ENCODE measurements around the gene SVBP.

SVBP gene

GRCh38 chr1:42853116-42853884, 36.1 kb upstream of the SVBP start:
- H3K36me3 ChIP-seq (ENCODE audit: control insufficient read depth, insufficient read depth, low read length) = no peaks in the 10 kb centered on the region
- H3K4me1 ChIP-seq = no peaks in the 10 kb centered on the region
- H3K27ac ChIP-seq = no peak overlapping the region
- no peaks in the 10 kb centered on the region for H3K79me2 ChIP-seq
- H3K9ac ChIP-seq = no peak overlapping the region
- H3K9me3 ChIP-seq (ENCODE audit: control insufficient read depth, low read length) = no peaks in the 10 kb centered on the region
- H3K4me3 ChIP-seq (ENCODE audit: low read depth, low read length) = no peak overlapping the region
- no peak for TF ChIP-seq CTCF (IDR thresholded peaks at IDR 0.05)
- H3K27me3 ChIP-seq (ENCODE audit: control insufficient read depth, insufficient read depth, low read length) = no peaks in the 10 kb centered on the region
- H2AFZ ChIP-seq = no peak overlapping the region
- H3K4me2 ChIP-seq (ENCODE audit: low read length) = no peak overlapping the region

GRCh38 chr1:42852608-42852980, 35.4 kb upstream of the SVBP start:
- H3K4me1 ChIP-seq = no peaks in the 10 kb centered on the region
- H3K9me3 ChIP-seq (ENCODE audit: control insufficient read depth, low read length) = no peaks in the 10 kb centered on the region
- H3K27ac ChIP-seq = no peak overlapping the region
- no peaks in the 10 kb centered on the region for H3K79me2 ChIP-seq
- H3K36me3 ChIP-seq (ENCODE audit: control insufficient read depth, insufficient read depth, low read length) = no peaks in the 10 kb centered on the region
- no peak overlapping the region for H2AFZ ChIP-seq
- H3K27me3 ChIP-seq (ENCODE audit: control insufficient read depth, insufficient read depth, low read length) = no peaks in the 10 kb centered on the region
- no peak overlapping the region for H3K9ac ChIP-seq
- no peak overlapping the region for H3K4me3 ChIP-seq (ENCODE audit: low read depth, low read length)
- no peak for TF ChIP-seq CTCF (IDR thresholded peaks at IDR 0.05)
- H3K4me2 ChIP-seq (ENCODE audit: low read length) = no peak overlapping the region

- no peaks in the 10 kb centered on the region for H3K36me3 ChIP-seq (ENCODE audit: control insufficient read depth, insufficient read depth, low read length)
- H3K9ac ChIP-seq = no peak overlapping the region
Measured at GRCh38 chr1:42851960-42852607, 34.9 kb upstream of the SVBP start.

DNA sequence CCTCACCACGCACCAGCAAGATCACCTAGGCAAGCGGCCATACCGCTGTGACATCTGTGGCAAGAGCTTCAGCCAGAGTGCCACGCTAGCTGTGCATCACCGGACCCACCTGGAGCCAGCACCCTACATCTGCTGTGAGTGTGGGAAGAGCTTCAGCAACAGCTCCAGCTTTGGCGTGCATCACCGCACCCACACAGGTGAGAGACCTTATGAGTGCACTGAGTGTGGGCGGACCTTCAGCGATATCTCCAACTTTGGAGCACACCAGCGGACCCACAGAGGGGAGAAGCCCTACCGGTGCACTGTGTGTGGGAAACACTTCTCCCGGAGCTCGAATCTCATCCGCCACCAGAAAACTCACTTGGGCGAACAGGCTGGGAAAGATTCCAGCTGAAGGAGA, 34.2 kb upstream of the SVBP start:
- Histone ChIP-seq H3K36me3 (ENCODE audit: control insufficient read depth, insufficient read depth, low read length) (no peaks in the 10 kb centered on the region), H3K79me2 (peaks cover 3% of the 10 kb centered on the region), H3K4me3 (ENCODE audit: low read depth, low read length) (no peak overlapping the region), H3K9me3 (ENCODE audit: control insufficient read depth, low read length) (no peaks in the 10 kb centered on the region), H3K4me1 (no peaks in the 10 kb centered on the region), H2AFZ (no peak overlapping the region), H3K27ac (no peak overlapping the region), H3K4me2 (ENCODE audit: low read length) (no peak overlapping the region), H3K27me3 (ENCODE audit: control insufficient read depth, insufficient read depth, low read length) (no peaks in the 10 kb centered on the region), H3K9ac (no peak overlapping the region)
- no peak for TF ChIP-seq CTCF (IDR thresholded peaks at IDR 0.05)

More at GRCh38 chr1:42851960-42852607, 34.9 kb upstream of the SVBP start:
- H3K27ac ChIP-seq = no peak overlapping the region
- H3K79me2 ChIP-seq = peaks cover 2% of the 10 kb centered on the region
- H2AFZ ChIP-seq = no peak overlapping the region
- H3K4me2 ChIP-seq (ENCODE audit: low read length) = no peak overlapping the region
- H3K9me3 ChIP-seq (ENCODE audit: control insufficient read depth, low read length) = no peaks in the 10 kb centered on the region
- H3K27me3 ChIP-seq (ENCODE audit: control insufficient read depth, insufficient read depth, low read length) = no peaks in the 10 kb centered on the region
- no peaks in the 10 kb centered on the region for H3K4me1 ChIP-seq
- no peak overlapping the region for H3K4me3 ChIP-seq (ENCODE audit: low read depth, low read length)
- no peak for TF ChIP-seq CTCF (IDR thresholded peaks at IDR 0.05)

Data from parathyroid adenoma (tissue), 2 donors.